Lower lobe of right lung (tissue), 2 donors: ENCODE data around the gene HID1. TPM values are rescaled to one million over a fixed set of nuclear protein-coding genes. Genes with fewer than 3 reads are reported as not detected.
A peak's percentile ranks its signal among the peaks of the same experiment; 100 is the strongest.

ENCODE experiments used
- ATAC-seq, 2 donors: fragments of 200-7000 bp; cut with Tn5 transposase; one replicate each; pipeline ENCODE4 v1.9.1; 2020 to 2022; ENCODE audit warnings: mild to moderate bottlenecking in 2 of 2, moderate library complexity in 2 of 2
- DNase-seq: peaks from one replicate; pipeline ENCODE4 v3.0.0-alpha.2; 2020
- H3K27ac ChIP-seq: fragments of 200-600 bp; one replicate; pipeline ENCODE4 v1.8.0; 2022
- H3K27me3 ChIP-seq: fragments of 200-600 bp; one replicate; pipeline ENCODE4 v1.8.0; 2022; ENCODE audit warnings: low read depth
- H3K36me3 ChIP-seq: fragments of 200-600 bp; one replicate; pipeline ENCODE4 v1.8.0; 2022; ENCODE audit warnings: mild to moderate bottlenecking
- H3K4me1 ChIP-seq: fragments of 200-600 bp; one replicate; pipeline ENCODE4 v1.8.0; 2022
- H3K4me3 ChIP-seq: fragments of 200-600 bp; one replicate; pipeline ENCODE4 v1.8.0; 2022; ENCODE audit warnings: mild to moderate bottlenecking
- H3K9me3 ChIP-seq: fragments of 200-600 bp; one replicate; pipeline ENCODE4 v1.8.0; 2022
- CTCF ChIP-seq: fragments of 200-600 bp; IDR thresholded peaks from one replicate; pipeline ENCODE4 v1.8.0; 2022; ENCODE audit warnings: antibody characterized with exemption, mild to moderate bottlenecking
- intact Hi-C: fragments of 100-400 bp; cut with DNase I; formaldehyde crosslinking; loops from one replicate; pipeline ENCODE4 v1.11.0; 2022
- total RNA-seq: library from RNA; stranded (reverse); fragmentation: NEBNext Ultra II Directional; extraction: Animal tissue kit (Norgen Biotek cat#: 25700); gene quantifications from one replicate; pipeline ENCODE4 v1.2.1, GENCODE V29; 2021
- donor health status: DM: no; HTN: yes; CAD: no; lungs with severe emphysema.

The HID1 gene
- total RNA-seq, 1 donor from 2014 or later, result 28.6 TPM

- Histone ChIP-seq H3K36me3 (no peaks in the 10 kb centered on the region), H3K4me1 (peaks cover 22% of the 10 kb centered on the region), H3K4me3 (no peak overlapping the region), H3K27me3 (peaks cover 72% of the 10 kb centered on the region), H3K9me3 (no peaks in the 10 kb centered on the region), H3K27ac (no peak overlapping the region)
- ATAC-seq (no peak), DNase-seq (peak; percentile 36)
- no peak for TF ChIP-seq CTCF
- intact Hi-C loops, result no loop called here
Measured at GRCh38 chr17:74921026-74921681, 51.4 kb downstream of the HID1 start.

- ATAC-seq (no peak), DNase-seq (no peak)
- H3K9me3 ChIP-seq, result no peaks in the 10 kb centered on the region
- H3K27ac ChIP-seq, result no peak overlapping the region
- H3K4me3 ChIP-seq, result no peak overlapping the region
- no peak for TF ChIP-seq CTCF
- H3K27me3 ChIP-seq, result peaks cover 70% of the 10 kb centered on the region
- H3K36me3 ChIP-seq, result no peaks in the 10 kb centered on the region
- peaks cover 22% of the 10 kb centered on the region for H3K4me1 ChIP-seq
- intact Hi-C loops, result no loop called here
Measured at GRCh38 chr17:74920642-74921025, 51.9 kb downstream of the HID1 start.

- DNase-seq (no peak), ATAC-seq (no peak)
- no peak for TF ChIP-seq CTCF
- intact Hi-C loops, result no loop called here
- H3K36me3 ChIP-seq, result no peaks in the 10 kb centered on the region
- H3K4me3 ChIP-seq, result no peak overlapping the region
- H3K27me3 ChIP-seq, result peaks cover 67% of the 10 kb centered on the region
- no peaks in the 10 kb centered on the region for H3K9me3 ChIP-seq
- peaks cover 22% of the 10 kb centered on the region for H3K4me1 ChIP-seq
- no peak overlapping the region for H3K27ac ChIP-seq
Measured at GRCh38 chr17:74920306-74920620, 52.3 kb downstream of the HID1 start.

GRCh38 chr17:74919440-74920305, 52.9 kb downstream of the HID1 start:
- Histone ChIP-seq H3K27ac (no peak overlapping the region), H3K9me3 (no peaks in the 10 kb centered on the region), H3K4me3 (no peak overlapping the region), H3K36me3 (no peaks in the 10 kb centered on the region), H3K27me3 (peaks cover 66% of the 10 kb centered on the region), H3K4me1 (peaks cover 21% of the 10 kb centered on the region)
- intact Hi-C loops, result no loop called here
- no peak for ATAC-seq
- DNase-seq, result no peak
- TF ChIP-seq CTCF, result no peak

- Histone ChIP-seq H3K4me1 (peaks cover 13% of the 10 kb centered on the region), H3K36me3 (no peaks in the 10 kb centered on the region), H3K27ac (no peak overlapping the region), H3K9me3 (no peaks in the 10 kb centered on the region), H3K27me3 (peaks cover 59% of the 10 kb centered on the region), H3K4me3 (no peak overlapping the region)
- no peak for ATAC-seq
- no peak for DNase-seq
- TF ChIP-seq CTCF, result no peak
- intact Hi-C loops, result no loop called here
Measured at GRCh38 chr17:74918906-74919305, 53.7 kb downstream of the HID1 start.
